ENCODE measurements around the gene KRTAP20-2. TPM values are rescaled to one million over a fixed set of nuclear protein-coding genes. Genes with fewer than 3 reads are reported as not detected.

KRTAP20-2 gene
- total and polyA plus RNA-seq, 12 donors = not detected

DNA sequence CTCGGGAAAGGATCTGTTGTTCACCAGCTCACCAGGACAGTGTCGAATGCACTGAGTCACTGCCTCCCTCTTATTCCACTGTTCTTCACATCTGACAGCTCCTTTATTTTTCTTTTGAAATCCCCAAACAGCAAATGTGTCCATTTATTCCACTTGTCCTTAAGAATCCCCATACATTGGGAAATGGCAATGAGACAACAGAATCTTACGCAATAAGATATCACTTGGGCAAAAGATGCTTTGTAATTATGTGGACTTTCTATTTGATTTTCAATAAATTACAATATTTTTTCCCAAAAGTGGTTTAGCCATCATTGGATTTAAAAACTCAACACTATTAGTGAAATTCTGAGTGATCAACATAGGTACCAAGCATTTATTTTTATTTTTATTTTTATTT, 3.7 kb downstream of the KRTAP20-2 start:
- Histone ChIP-seq H3K27ac (no peak overlapping the region), H3K4me3 (no peak overlapping the region), H3K27me3 (no peaks in the 10 kb centered on the region), H3K9me3 (replicated peaks in 1 of 3) (no peaks in the 10 kb centered on the region), H3K36me3 (replicated peaks in 1 of 2) (no peaks in the 10 kb centered on the region), H3K4me1 (replicated peaks in 1 of 2) (no peaks in the 10 kb centered on the region)
- 70 to 81% (median 79%) methylated on average over 3 of the region's 3 CpGs for WGBS, 4 donors
- no peak for DNase-seq
- intact Hi-C loops (cut with DNase I) = no loop called here
- TF ChIP-seq POLR2A (IDR thresholded peaks at IDR 0.05) = no peak
- TF ChIP-seq CTCF (IDR thresholded peaks at IDR 0.05) = no peak

- intact Hi-C loops (cut with DNase I) = no loop called here
- no peaks in the 10 kb centered on the region for H3K4me1 ChIP-seq (replicated peaks in 1 of 2)
- H3K27me3 ChIP-seq = no peaks in the 10 kb centered on the region
- no peaks in the 10 kb centered on the region for H3K9me3 ChIP-seq (replicated peaks in 1 of 3)
- H3K27ac ChIP-seq = no peak within 1 kb of the TSS
- no peak within 1 kb of the TSS for H3K4me3 ChIP-seq
- no peaks in the 10 kb centered on the region for H3K36me3 ChIP-seq (replicated peaks in 1 of 2)
- whole genome bisulfite sequencing, 4 donors = 69 to 81% (median 75%) methylated on average over 2 of the region's 2 CpGs
- TF ChIP-seq CTCF (IDR thresholded peaks at IDR 0.05) (no peak), POLR2A (IDR thresholded peaks at IDR 0.05) (no peak)
- no peak for DNase-seq
Measured at GRCh38 chr21:30642564-30642963, 7.6 kb downstream of the KRTAP20-2 start, which contains the start of gene KRTAP20-3. TSS of gene KRTAP20-3 (plus strand) at chr21:30642864.

GRCh38 chr21:30646904-30647414, 12.0 kb downstream of the KRTAP20-2 start:
- Histone ChIP-seq H3K9me3 (replicated peaks in 1 of 3) (no peaks in the 10 kb centered on the region), H3K27ac (no peak overlapping the region), H3K27me3 (no peaks in the 10 kb centered on the region), H3K4me1 (replicated peaks in 1 of 2) (no peaks in the 10 kb centered on the region), H3K4me3 (no peak overlapping the region), H3K36me3 (replicated peaks in 1 of 2) (no peaks in the 10 kb centered on the region)
- WGBS, 4 donors = 57 to 84% (median 65%) methylated on average over 1 of the region's 1 CpG
- intact Hi-C loops (cut with DNase I) = no loop called here
- TF ChIP-seq POLR2A (IDR thresholded peaks at IDR 0.05) (no peak), CTCF (IDR thresholded peaks at IDR 0.05) (no peak)
- DNase-seq = no peak

DNA sequence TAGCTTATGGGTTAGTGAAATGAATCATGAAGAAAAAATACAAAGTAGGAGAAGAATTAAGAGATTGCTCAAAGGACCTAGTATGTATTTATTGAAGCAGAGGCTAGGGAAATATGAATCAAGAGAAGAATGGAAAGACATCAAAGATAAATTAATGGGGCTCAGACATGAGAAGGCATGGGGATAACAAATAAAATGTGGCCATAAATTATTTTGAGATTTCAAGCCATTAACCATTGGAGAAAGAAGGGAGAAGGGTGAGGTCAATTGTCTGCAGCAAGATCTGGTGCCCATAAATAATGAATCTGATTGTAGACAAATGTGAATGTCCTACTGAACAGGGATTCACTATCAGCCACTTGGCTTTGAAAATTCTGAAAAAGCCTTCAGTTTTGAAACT, 17.9 kb downstream of the KRTAP20-2 start:
- H3K4me1 ChIP-seq (replicated peaks in 1 of 2) = no peaks in the 10 kb centered on the region
- TF ChIP-seq POLR2A (IDR thresholded peaks at IDR 0.05) (no peak), CTCF (IDR thresholded peaks at IDR 0.05) (no peak)
- no peaks in the 10 kb centered on the region for H3K9me3 ChIP-seq (replicated peaks in 1 of 3)
- no peaks in the 10 kb centered on the region for H3K27me3 ChIP-seq
- H3K4me3 ChIP-seq = no peak overlapping the region
- intact Hi-C loops (cut with DNase I) = no loop called here
- no peak overlapping the region for H3K27ac ChIP-seq
- H3K36me3 ChIP-seq (replicated peaks in 1 of 2) = no peaks in the 10 kb centered on the region
- DNase-seq = no peak
